Activated CD4-positive, alpha-beta T cell treated with anti-CD3 and anti-CD28 coated beads for 24 hours (primary cell): ENCODE data around the gene UBLCP1.
"Not testable (repeated sequence)": the region's sequence is repeated elsewhere in the genome, so short reads cannot be mapped to it uniquely, and the experiment has no call there.

Source experiments
- DNase-seq, 2 donors: peaks; one replicate each; pipeline ENCODE4 v3.0.0-alpha.2; 2020; ENCODE audit warnings: low read depth in 2 of 2

UBLCP1 gene

GRCh38 chr5:159249158-159249557 lies 13.9 kb upstream of the UBLCP1 start:
- DNase-seq: no peak

GRCh38 chr5:159252195-159252594 lies 10.9 kb upstream of the UBLCP1 start:
- no peak for DNase-seq

- DNase-seq: no peak
Observed at GRCh38 chr5:159257007-159257406, 6.1 kb upstream of the UBLCP1 start.

GRCh38 chr5:159257629-159258283 lies 5.3 kb upstream of the UBLCP1 start:
- DNase-seq: no peak

- no peak for DNase-seq
Observed at GRCh38 chr5:159258361-159258760, 4.7 kb upstream of the UBLCP1 start.

- DNase-seq: not testable (repeated sequence)
Observed at GRCh38 chr5:159260212-159260611, 2.9 kb upstream of the UBLCP1 start.

- no peak for DNase-seq
Observed at GRCh38 chr5:159262472-159262858, 625 bp upstream of the UBLCP1 start.

- DNase-seq: no peak
Observed at GRCh38 chr5:159263569-159263905, 447 bp downstream of the UBLCP1 start.

GRCh38 chr5:159266764-159267163 lies 3.7 kb downstream of the UBLCP1 start:
- DNase-seq: not testable (repeated sequence)

- DNase-seq: no peak
Observed at GRCh38 chr5:159269723-159270122, 6.6 kb downstream of the UBLCP1 start.

- DNase-seq: no peak
Observed at GRCh38 chr5:159273923-159274322, 10.8 kb downstream of the UBLCP1 start.

- no peak for DNase-seq
Observed at GRCh38 chr5:159274676-159275075, 11.6 kb downstream of the UBLCP1 start.

- no peak for DNase-seq
Observed at GRCh38 chr5:159286420-159287035, 23.4 kb downstream of the UBLCP1 start.

- no peak for DNase-seq
Observed at GRCh38 chr5:159290741-159291140, 27.7 kb downstream of the UBLCP1 start.

- no peak for DNase-seq
Observed at GRCh38 chr5:159294921-159295320, 31.8 kb downstream of the UBLCP1 start.

GRCh38 chr5:159297300-159297699 lies 34.2 kb downstream of the UBLCP1 start:
- DNase-seq: not testable (repeated sequence)

- no peak for DNase-seq
Observed at GRCh38 chr5:159301466-159301865, 38.4 kb downstream of the UBLCP1 start.

GRCh38 chr5:159301929-159302860 lies 39.1 kb downstream of the UBLCP1 start:
- DNase-seq: not testable (repeated sequence)

- no peak for DNase-seq
Observed at GRCh38 chr5:159303286-159303685, 40.2 kb downstream of the UBLCP1 start.

- no peak for DNase-seq
Observed at GRCh38 chr5:159304961-159305595, 42.0 kb downstream of the UBLCP1 start.

GRCh38 chr5:159309689-159310433 lies 46.8 kb downstream of the UBLCP1 start:
- DNase-seq: no peak
